HG03139 (cell line): Measurements from ENCODE around the gene MS4A15.

ENCODE experiments used
- ATAC-seq: cut with Tn5 transposase; IDR thresholded peaks from one replicate; pipeline ENCODE4 v1.9.1; 2021; ENCODE audit not compliant: unreplicated experiment

MS4A15 gene

DNA sequence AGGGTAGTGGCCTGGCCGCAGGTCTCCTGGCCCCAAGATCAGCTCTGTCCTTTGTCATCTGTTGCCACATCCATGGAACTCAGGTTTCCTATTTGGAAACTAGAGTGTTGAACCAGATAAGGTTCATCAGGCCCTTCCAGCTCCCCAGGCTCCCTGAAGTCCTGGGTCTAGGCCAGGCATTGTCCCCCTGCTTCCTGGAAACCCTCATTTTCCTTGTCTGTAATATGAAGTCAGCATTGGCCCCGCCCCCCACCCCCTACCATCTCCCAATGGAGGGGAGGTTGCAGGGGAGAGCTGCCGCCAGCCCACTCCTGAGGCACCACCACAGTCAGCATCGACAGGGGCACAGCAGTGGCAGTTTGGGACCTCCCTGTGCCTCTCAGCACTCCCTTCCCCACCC lies 19.5 kb downstream of the MS4A15 start:
- ATAC-seq: no peak

DNA sequence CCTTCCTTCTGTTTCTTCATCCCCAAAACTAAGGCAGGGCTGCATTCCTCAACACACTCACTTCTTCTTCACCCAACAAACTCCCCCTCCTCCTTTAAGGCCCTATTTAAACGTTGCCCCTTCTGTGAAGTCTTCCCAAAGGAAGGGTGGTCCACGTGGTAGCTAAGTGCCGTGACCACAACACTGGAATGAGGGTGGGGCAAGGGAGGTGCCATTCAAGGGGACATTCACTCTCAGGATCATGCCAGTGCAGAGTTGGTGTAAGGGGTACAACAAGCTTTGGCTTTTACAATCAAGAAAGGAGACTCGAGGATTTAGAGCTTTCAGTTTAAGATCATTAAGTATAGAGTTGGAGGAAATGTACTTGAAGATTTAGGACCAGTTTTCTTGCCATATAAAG lies 20.4 kb downstream of the MS4A15 start:
- ATAC-seq: no peak

- ATAC-seq: no peak
These were observed 20.9 kb downstream of the MS4A15 start for GRCh38 chr11:60777572-60777971.

GRCh38 chr11:60780065-60780464 lies 23.4 kb downstream of the MS4A15 start:
- no peak for ATAC-seq

GRCh38 chr11:60780774-60781173 lies 24.1 kb downstream of the MS4A15 start:
- ATAC-seq: no peak

GRCh38 chr11:60781286-60781980 lies 24.8 kb downstream of the MS4A15 start:
- ATAC-seq: no peak

DNA sequence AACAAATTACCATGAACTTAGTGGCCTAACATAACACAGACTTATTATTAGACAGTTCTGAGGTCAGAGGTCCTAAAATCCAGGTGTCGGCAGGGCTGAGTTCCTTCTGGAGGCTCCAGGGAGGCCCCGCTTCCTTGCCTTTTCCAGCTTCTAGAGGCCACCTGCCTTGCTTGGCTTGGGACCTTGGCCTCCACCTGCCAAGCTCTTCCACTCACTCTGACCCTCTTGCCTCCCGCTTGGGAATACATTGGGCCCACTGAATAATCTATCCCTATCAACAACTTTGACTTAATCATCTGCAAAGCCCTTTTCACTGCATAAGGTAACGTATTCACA lies 25.3 kb downstream of the MS4A15 start:
- ATAC-seq: no peak

DNA sequence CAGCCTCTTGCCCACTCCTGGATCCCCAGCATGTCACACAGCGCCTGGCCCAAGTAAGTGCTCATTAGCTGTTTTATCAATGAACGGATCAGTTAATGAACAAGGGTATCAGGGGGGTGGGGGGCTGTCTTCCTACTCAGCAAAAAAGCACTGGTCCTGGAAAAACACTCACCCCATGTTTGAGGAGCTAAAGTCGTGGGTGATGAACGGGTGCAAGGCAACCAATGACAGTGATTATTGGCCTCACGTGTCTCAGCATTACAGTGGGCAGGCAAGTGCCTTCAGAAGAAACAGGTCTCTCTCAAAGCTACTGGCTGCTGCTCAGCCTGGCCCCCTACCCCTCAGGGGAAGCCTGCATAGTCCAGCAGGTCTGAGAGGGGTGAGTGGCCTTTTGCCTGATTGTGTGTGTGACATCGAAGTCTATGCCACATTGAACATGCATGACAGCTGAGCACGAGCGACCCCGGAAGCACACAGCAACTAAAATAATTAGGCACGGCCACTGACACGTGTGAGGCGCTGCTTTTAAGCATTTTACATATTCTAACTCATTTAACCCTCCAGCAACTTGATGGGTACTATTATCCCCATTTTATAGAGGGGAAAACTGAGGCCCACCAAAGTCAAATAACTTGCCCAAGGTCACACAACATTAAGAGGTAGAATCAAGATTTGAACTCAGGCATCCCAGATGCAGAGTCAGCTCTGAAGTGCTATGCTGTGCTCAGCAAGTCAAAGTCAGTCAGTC lies 25.9 kb downstream of the MS4A15 start:
- no peak for ATAC-seq

GRCh38 chr11:60783141-60783484 lies 26.4 kb downstream of the MS4A15 start:
- ATAC-seq: no peak

- ATAC-seq: no peak
These were observed 27.2 kb downstream of the MS4A15 start for GRCh38 chr11:60783911-60784310.

- no peak for ATAC-seq
These were observed 28.5 kb downstream of the MS4A15 start, which contains the start of gene MS4A10 for GRCh38 chr11:60785136-60785535. TSS of gene MS4A10 (plus strand) at chr11:60785333. CDS start at chr11:60790336, 5,003 bp downstream.

GRCh38 chr11:60785806-60786361 lies 29.2 kb downstream of the MS4A15 start:
- ATAC-seq: no peak

GRCh38 chr11:60786811-60787567 lies 30.3 kb downstream of the MS4A15 start:
- ATAC-seq: no peak

DNA sequence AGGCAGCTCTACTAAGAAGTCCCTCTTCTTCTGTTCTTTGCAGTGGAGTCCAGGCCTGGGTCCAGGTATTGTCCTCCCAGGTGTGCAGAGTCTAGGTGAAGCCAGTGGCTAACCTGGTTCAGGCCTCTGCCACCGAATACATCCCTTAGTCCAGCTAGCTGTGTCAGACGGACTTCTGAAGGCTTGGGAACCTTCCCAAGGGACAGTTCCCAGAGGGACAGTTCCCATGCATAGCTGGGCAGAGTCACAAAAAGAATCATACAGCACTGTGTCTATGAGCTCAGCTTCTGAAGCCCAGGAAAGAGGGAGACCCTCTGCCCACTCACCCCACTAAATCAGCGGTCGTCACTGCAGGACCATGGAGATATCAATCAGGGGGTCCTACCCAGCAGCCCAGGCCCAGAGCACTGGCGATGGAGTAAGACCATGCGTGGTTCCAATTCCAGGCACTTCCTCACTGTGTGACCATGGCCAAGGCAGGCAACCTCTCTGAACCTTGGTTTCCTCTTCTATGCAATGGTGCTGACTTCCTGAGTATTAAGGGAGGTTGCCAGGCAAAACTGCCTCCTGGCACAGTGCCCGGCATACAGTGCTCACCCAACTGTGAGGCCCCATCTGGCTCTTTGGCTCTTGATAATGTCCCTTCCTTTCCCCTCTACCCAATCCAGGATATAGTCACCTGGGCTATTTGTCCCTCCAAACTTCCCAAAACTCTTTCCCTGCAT lies 31.9 kb downstream of the MS4A15 start:
- no peak for ATAC-seq

GRCh38 chr11:60790726-60791125 lies 34.1 kb downstream of the MS4A15 start:
- no peak for ATAC-seq

DNA sequence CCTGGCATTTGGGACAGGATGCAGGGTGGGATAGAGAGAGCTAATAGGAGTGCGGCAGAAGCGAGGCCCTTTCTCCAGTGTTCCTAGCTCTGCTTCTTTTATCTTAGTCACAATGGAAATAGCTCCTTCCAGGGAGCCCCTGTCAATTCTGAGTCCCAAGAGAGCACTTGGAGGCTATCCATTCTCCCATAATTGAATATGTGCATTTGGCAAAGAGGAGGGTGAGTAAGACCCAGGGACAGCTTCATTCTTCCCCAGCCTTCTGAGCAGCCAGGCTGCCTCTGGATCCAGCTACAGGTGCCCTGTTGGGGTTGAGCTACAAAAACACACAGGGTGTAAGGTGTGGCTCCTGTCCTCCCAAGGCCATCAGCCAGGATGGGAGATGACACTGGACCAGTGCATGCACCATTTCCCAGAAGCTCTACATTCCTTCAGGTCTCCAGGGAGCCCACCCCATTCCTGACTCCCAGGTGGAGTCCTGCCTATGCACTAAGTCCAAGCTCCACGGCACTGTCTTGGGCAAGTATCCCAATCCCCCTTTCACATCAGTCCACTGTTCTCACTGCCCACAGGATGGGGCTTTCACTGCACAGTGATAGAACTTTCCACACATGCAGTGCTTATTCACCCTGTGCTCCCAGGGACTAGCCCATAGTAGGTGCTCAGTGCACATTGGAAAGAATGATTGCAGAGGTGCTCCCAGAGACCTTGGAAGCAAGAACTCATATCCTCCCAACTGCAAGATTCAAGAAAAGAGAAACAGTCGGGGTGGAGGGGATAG lies 34.7 kb downstream of the MS4A15 start:
- ATAC-seq: no peak

- no peak for ATAC-seq
These were observed 35.9 kb downstream of the MS4A15 start for GRCh38 chr11:60792521-60792920.

DNA sequence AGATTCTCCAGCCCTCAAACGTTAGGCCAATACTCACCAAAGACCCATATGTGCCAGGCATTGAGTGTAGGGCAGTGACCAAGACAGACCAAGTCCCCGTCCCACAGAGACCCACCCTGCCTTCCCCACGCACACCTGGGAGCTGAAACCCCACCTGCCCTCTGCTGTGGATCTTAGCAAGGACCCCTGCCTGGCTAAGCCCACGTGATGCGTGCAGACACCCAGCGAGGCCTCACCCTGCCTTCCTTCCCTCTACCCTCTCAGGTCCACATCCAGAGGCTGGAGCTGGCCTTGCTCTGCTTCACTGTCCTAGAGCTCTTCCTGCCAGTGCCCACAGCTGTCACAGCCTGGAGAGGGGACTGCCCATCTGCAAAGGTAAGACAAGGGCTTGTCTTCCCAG lies 38.6 kb downstream of the MS4A15 start:
- no peak for ATAC-seq

DNA sequence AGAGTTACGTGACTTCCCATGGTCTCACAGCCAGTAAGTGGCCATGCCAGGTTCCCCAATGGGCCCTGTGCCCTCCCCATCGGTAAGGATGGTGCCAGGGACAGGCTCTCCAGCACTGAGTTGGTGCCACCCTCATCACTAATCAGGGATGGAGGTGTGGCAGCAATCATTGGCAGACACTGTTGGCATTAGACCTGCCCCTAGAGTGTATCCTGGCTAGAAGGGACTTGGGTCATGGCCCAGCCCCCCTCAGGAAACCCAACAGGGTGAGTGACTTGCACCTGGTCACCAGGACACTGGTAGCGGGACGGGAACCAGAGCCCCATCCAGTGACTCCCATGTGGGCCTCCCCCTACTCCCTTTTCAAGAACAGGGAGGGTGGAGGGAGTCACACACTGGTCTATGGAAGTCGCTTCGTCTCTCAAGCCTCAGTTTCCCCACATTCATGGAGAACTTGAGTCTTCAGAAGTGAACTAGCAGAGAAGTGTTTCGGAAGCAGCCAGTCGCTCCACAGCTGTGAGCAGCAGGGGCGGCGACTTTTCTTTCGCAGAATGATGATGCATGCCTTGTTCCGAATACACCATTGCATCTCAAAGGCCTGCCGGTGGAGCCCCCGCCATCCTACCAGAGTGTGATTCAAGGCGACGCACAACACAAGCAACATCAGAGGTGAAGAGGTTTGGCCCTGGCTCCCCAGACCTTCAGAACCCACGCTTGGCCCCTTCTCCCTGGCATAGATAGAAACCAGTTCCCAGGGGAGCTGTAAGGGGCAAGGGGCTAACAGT lies 41.4 kb downstream of the MS4A15 start:
- ATAC-seq: no peak

- no peak for ATAC-seq
These were observed 42.0 kb downstream of the MS4A15 start for GRCh38 chr11:60798631-60799030.
